ENCODE measurements around the gene ARHGAP22.

DNA sequence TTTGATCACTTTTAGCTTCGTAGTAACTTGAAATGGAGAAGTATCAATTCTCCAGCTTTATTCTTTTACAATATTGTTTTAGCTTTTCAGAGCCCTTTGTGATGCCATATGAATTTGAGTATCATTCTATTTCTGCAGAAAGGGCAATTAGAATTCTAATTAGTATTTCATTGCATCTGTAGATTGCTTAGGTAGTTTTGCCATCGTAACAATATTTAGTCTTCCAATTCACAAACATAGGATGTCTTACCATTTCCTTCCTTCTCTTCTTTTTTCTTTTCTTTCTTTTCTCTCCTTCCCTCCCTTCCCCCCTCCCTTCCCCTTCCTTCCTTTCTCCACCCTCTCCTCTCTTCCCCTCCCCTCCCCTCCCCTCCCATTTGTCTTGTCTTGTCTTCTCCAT, 193.4 kb downstream of the ARHGAP22 start:
- TF ChIP-seq, protein P1, sequence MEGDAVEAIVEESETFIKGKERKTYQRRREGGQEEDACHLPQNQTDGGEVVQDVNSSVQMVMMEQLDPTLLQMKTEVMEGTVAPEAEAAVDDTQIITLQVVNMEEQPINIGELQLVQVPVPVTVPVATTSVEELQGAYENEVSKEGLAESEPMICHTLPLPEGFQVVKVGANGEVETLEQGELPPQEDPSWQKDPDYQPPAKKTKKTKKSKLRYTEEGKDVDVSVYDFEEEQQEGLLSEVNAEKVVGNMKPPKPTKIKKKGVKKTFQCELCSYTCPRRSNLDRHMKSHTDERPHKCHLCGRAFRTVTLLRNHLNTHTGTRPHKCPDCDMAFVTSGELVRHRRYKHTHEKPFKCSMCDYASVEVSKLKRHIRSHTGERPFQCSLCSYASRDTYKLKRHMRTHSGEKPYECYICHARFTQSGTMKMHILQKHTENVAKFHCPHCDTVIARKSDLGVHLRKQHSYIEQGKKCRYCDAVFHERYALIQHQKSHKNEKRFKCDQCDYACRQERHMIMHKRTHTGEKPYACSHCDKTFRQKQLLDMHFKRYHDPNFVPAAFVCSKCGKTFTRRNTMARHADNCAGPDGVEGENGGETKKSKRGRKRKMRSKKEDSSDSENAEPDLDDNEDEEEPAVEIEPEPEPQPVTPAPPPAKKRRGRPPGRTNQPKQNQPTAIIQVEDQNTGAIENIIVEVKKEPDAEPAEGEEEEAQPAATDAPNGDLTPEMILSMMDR (conservative IDR thresholded peaks at IDR 0.05 in 1 of 2, IDR thresholded peaks at IDR 0.05 in 1 of 2; ENCODE audit: extremely low read depth in 1 of 2, insufficient read depth in 1 of 2, low read depth in 1 of 2, low read length in 2 of 2) = no peak
- no peak for TF ChIP-seq EZH2 (IDR thresholded peaks at IDR 0.05; ENCODE audit: borderline replicate concordance, low read length)
